ENCODE data around the gene SLTM.
A peak's percentile ranks its signal among the peaks of the same experiment; 100 is the strongest.
"Not testable (repeated sequence)": the region's sequence is repeated elsewhere in the genome, so short reads cannot be mapped to it uniquely, and the experiment has no call there.

SLTM gene

GRCh38 chr15:58876306-58877106 lies 57.0 kb downstream of the SLTM start:
- DNase-seq: no peak

- DNase-seq: no peak
These were observed 58.1 kb downstream of the SLTM start for GRCh38 chr15:58875343-58875742.

GRCh38 chr15:58873267-58873666 lies 60.2 kb downstream of the SLTM start:
- DNase-seq: no peak

- DNase-seq: no peak
These were observed 63.0 kb downstream of the SLTM start for GRCh38 chr15:58870451-58870850.

- no peak for DNase-seq
These were observed 65.6 kb downstream of the SLTM start for GRCh38 chr15:58867926-58868325.

GRCh38 chr15:58865425-58865880 lies 68.0 kb downstream of the SLTM start:
- DNase-seq: peak in 1 of 56 donors; percentile 4

GRCh38 chr15:58864602-58865424 lies 68.7 kb downstream of the SLTM start:
- DNase-seq: peak in 21 of 56 donors; percentile 3 to 40 (median 18)

- DNase-seq: no peak
These were observed 71.2 kb downstream of the SLTM start for GRCh38 chr15:58862326-58862725.

- DNase-seq: not testable (repeated sequence)
These were observed 76.9 kb downstream of the SLTM start for GRCh38 chr15:58856621-58857020.

- DNase-seq: no peak
These were observed 77.4 kb downstream of the SLTM start for GRCh38 chr15:58856086-58856485.

GRCh38 chr15:58854593-58854992 lies 78.9 kb downstream of the SLTM start:
- no peak for DNase-seq

GRCh38 chr15:58852347-58852746 lies 81.1 kb downstream of the SLTM start:
- DNase-seq: no peak

GRCh38 chr15:58851205-58851604 lies 82.3 kb downstream of the SLTM start:
- not testable (repeated sequence) for DNase-seq

- no peak for DNase-seq
These were observed 90.6 kb downstream of the SLTM start for GRCh38 chr15:58842713-58843396.

GRCh38 chr15:58840048-58840447 lies 93.4 kb downstream of the SLTM start:
- DNase-seq: no peak

- DNase-seq: no peak
These were observed 94.0 kb downstream of the SLTM start for GRCh38 chr15:58839485-58839884.

- not testable (repeated sequence) for DNase-seq
These were observed 99.6 kb downstream of the SLTM start for GRCh38 chr15:58833681-58834426.

- peak in 1 of 56 donors; percentile 1 for DNase-seq
These were observed 102.9 kb downstream of the SLTM start for GRCh38 chr15:58830556-58830955.
